WI38 (cell line): ENCODE results near the gene AKAP8.

ENCODE experiments used
- H3K4me3 ChIP-seq: 2 replicates; pipeline ENCODE4 v1.5.1; 2011; ENCODE audit warnings: low read depth, mild to moderate bottlenecking, control low read depth, low read length
- TF ChIP-seq, protein P1 (sequence below): IDR thresholded peaks from 2 replicates; pipeline ENCODE4 v1.5.1; 2012; ENCODE audit warnings: low read depth, mild to moderate bottlenecking, control low read depth, low read length

AKAP8 gene

GRCh38 chr19:15381864-15382263 is 2.3 kb upstream of the AKAP8 start:
- H3K4me3 ChIP-seq, result no peak overlapping the region
- TF ChIP-seq, protein P1, sequence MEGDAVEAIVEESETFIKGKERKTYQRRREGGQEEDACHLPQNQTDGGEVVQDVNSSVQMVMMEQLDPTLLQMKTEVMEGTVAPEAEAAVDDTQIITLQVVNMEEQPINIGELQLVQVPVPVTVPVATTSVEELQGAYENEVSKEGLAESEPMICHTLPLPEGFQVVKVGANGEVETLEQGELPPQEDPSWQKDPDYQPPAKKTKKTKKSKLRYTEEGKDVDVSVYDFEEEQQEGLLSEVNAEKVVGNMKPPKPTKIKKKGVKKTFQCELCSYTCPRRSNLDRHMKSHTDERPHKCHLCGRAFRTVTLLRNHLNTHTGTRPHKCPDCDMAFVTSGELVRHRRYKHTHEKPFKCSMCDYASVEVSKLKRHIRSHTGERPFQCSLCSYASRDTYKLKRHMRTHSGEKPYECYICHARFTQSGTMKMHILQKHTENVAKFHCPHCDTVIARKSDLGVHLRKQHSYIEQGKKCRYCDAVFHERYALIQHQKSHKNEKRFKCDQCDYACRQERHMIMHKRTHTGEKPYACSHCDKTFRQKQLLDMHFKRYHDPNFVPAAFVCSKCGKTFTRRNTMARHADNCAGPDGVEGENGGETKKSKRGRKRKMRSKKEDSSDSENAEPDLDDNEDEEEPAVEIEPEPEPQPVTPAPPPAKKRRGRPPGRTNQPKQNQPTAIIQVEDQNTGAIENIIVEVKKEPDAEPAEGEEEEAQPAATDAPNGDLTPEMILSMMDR, result no peak

GRCh38 chr19:15381429-15381828 is 1.8 kb upstream of the AKAP8 start:
- TF ChIP-seq, protein P1, result no peak
- H3K4me3 ChIP-seq, result no peak overlapping the region

GRCh38 chr19:15379999-15380647 is 536 bp upstream of the AKAP8 start:
- TF ChIP-seq, protein P1, result no peak
- peak overlapping the region; percentile 59 for H3K4me3 ChIP-seq

DNA sequence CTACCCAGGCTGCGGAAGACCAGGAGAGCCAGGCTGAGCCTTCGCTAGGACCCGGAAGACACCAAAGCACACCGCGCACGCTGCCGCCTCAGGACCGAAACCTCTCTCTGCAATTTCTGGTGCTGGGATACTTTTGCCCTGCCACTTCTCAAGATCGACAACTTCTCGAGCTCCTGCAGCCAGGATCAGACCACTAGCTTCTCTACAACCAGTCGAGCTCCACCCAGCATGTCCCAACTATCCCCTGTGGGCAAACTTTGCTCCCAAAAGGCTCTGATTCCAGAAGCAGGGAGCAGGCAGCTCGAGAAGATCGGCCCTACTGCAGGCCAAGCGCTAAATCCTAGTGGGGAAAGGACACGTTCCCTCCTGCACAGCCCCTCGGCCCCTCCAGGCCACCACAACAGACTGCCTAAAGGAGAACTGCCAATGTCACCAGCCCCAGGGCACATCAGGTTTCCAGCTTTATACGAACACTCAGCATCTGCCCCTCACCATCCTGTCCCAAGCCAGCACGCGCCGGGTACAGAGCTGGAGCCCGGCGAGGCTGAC is 979 bp downstream of the AKAP8 start:
- H3K4me3 ChIP-seq, result peak overlapping the region; percentile 99
- TF ChIP-seq, protein P1, result no peak

- no peak overlapping the region for H3K4me3 ChIP-seq
- TF ChIP-seq, protein P1, result no peak
These were observed 4.7 kb downstream of the AKAP8 start for GRCh38 chr19:15374796-15375440.

- TF ChIP-seq, protein P1, result no peak
- no peak overlapping the region for H3K4me3 ChIP-seq
These were observed 5.4 kb downstream of the AKAP8 start for GRCh38 chr19:15374105-15374651.

DNA sequence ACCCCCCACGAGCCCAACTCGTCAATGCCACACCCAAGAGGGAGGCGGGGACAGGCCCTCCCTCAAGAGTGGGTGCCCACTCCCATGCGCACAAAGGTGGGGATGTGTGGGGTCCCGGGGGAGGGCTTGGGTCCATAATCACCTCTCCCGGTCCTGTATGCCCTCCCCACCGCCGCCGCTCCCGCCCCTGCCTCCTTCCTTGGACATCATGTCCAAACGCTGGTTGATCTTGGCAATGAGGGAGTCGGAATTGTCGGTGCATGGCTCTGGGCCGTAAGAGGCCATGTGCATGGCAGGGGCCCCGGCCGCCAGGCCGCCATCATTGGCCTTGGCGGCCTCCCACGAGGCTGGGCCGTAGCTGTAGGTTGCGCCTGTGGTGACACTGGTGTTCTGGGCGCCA is 5.9 kb downstream of the AKAP8 start:
- TF ChIP-seq, protein P1, result no peak
- no peak overlapping the region for H3K4me3 ChIP-seq
